SK-N-SH (cell line): ENCODE data around the gene CNTNAP2. TPM values are rescaled to one million over a fixed set of nuclear protein-coding genes. Genes with fewer than 3 reads are reported as not detected.

ENCODE experiments used
- CTCF ChIA-PET: fragments of 300-600, 350-600 bp; formaldehyde crosslinking; extraction: SDS; loops from one replicate; lab custom pipeline; 2021; lab: Yijun Ruan, JAX
- POLR2A ChIA-PET: fragments of 350-600 bp; sonication (Branson Sonifier 250); formaldehyde crosslinking; extraction: SDS; loops from one replicate; lab custom pipeline; 2020; ENCODE audit warnings: antibody characterized with exemption, inconsistent platforms; lab: Yijun Ruan, JAX
- DNase-seq: peaks from one replicate; pipeline ENCODE4 v3.0.0; 2012
- H2AFZ ChIP-seq: fragments of 200-600 bp; sonication (generic); 2 replicates; pipeline ENCODE4 v1.8.1; 2016; ENCODE audit warnings: antibody characterized with exemption, mild to moderate bottlenecking, low read depth
- H3F3A ChIP-seq: fragments of 200-600 bp; sonication (generic); replicated peaks from 2 replicates; pipeline ENCODE3; 2016; ENCODE audit warnings: antibody characterized with exemption, mild to moderate bottlenecking; ENCODE audit not compliant: insufficient read depth
- H3K27ac ChIP-seq, 2 experiments: fragments of 200-500 bp in 1 of 2; fragments of 200-600 bp in 1 of 2; sonication (Bioruptor generic) in 1 of 2; sonication (generic), shearing (Covaris generic) in 1 of 2; 2 replicates each; pipeline versions ENCODE4 v1.5.1 to v1.6.1; 2014 to 2016; ENCODE audit warnings: low read depth in 2 of 2, inconsistent platforms in 1 of 2, low read length in 1 of 2, mild to moderate bottlenecking in 1 of 2, mixed read lengths in 1 of 2
- H3K27me3 ChIP-seq: fragments of 200-600 bp; sonication (generic), shearing (Covaris generic); 2 replicates; pipeline ENCODE4 v1.6.1; 2016; ENCODE audit warnings: mixed run types; ENCODE audit not compliant: insufficient read depth
- H3K36me3 ChIP-seq, 2 experiments: fragments of 200-500 bp in 1 of 2; fragments of 200-600 bp in 1 of 2; sonication (Bioruptor generic) in 1 of 2; sonication (generic) in 1 of 2; replicated peaks in 1 of 2; 2 replicates each; pipeline versions ENCODE3 to v1.5.1; 2014 to 2016; ENCODE audit warnings: low read length in 1 of 2, mild to moderate bottlenecking in 1 of 2; ENCODE audit not compliant: insufficient read depth in 2 of 2, control insufficient read depth in 1 of 2
- H3K4me1 ChIP-seq, 2 experiments: fragments of 200-500 bp in 1 of 2; fragments of 200-600 bp in 1 of 2; sonication (Bioruptor generic) in 1 of 2; sonication (generic), shearing (Covaris generic) in 1 of 2; 2 replicates each; pipeline versions ENCODE4 v1.5.1 to v1.6.1; 2014 to 2016; ENCODE audit warnings: low read depth in 1 of 2, low read length in 1 of 2, mixed run types in 1 of 2; ENCODE audit not compliant: insufficient read depth in 2 of 2, control insufficient read depth in 1 of 2
- H3K4me2 ChIP-seq: fragments of 200-600 bp; sonication (generic), shearing (Covaris generic); 2 replicates; pipeline ENCODE4 v1.6.1; 2017; ENCODE audit warnings: mixed run types
- H3K4me3 ChIP-seq, 2 experiments: fragments of 200-500 bp in 1 of 2; fragments of 200-600 bp in 1 of 2; sonication (Bioruptor generic) in 1 of 2; sonication (generic), shearing (Covaris generic) in 1 of 2; 2 replicates each; pipeline versions ENCODE4 v1.5.1 to v1.8.1; 2014 to 2016; ENCODE audit warnings: low read depth in 2 of 2, inconsistent platforms in 1 of 2, low read length in 1 of 2, mild to moderate bottlenecking in 1 of 2, mixed read lengths in 1 of 2, moderate library complexity in 1 of 2
- H3K79me2 ChIP-seq: fragments of 200-600 bp; sonication (generic); 2 replicates; pipeline ENCODE4 v1.8.1; 2017; ENCODE audit warnings: mild to moderate bottlenecking; ENCODE audit not compliant: insufficient read depth
- H3K9ac ChIP-seq: fragments of 200-600 bp; sonication (generic); 2 replicates; pipeline ENCODE4 v1.6.1; 2017; ENCODE audit warnings: mixed run types
- H3K9me2 ChIP-seq: fragments of 200-600 bp; sonication (generic); 2 replicates; pipeline ENCODE4 v1.6.1; 2017; ENCODE audit warnings: mixed run types
- H3K9me3 ChIP-seq: fragments of 200-600 bp; sonication (generic); 2 replicates; pipeline ENCODE4 v1.6.1; 2017; ENCODE audit warnings: mixed run types, mild to moderate bottlenecking, moderate library complexity
- H4K20me1 ChIP-seq: fragments of 200-600 bp; sonication (generic); 2 replicates; pipeline ENCODE4 v1.6.1; 2017; ENCODE audit warnings: mild to moderate bottlenecking, mixed run types; ENCODE audit not compliant: insufficient read depth
- EZH2phosphoT487 ChIP-seq: fragments of 200-600 bp; sonication (generic); IDR thresholded peaks from 2 replicates; pipeline ENCODE4 v1.6.1; 2017; ENCODE audit warnings: low read depth, mixed run types, mild to moderate bottlenecking, antibody characterized with exemption, moderate library complexity, borderline replicate concordance
- FOXM1 ChIP-seq: IDR thresholded peaks from 2 replicates; pipeline ENCODE4 v1.4.0; 2012; ENCODE audit warnings: low read depth, mild to moderate bottlenecking
- GABPA ChIP-seq: IDR thresholded peaks from 2 replicates; pipeline ENCODE4 v1.4.0; 2012; ENCODE audit warnings: low read depth, mild to moderate bottlenecking
- MEF2A ChIP-seq: IDR thresholded peaks from 2 replicates; pipeline ENCODE4 v1.4.0; 2012; ENCODE audit warnings: low read depth, borderline replicate concordance
- MXI1 ChIP-seq: IDR thresholded peaks from 2 replicates; pipeline ENCODE4 v1.6.1; 2012; ENCODE audit warnings: mild to moderate bottlenecking, low read depth, low read length, improper control_type of control experiment
- NFIC ChIP-seq: IDR thresholded peaks from 2 replicates; pipeline ENCODE4 v1.4.0; 2012; ENCODE audit warnings: borderline replicate concordance
- NRF1 ChIP-seq: IDR thresholded peaks from 2 replicates; pipeline ENCODE4 v1.6.1; 2012; ENCODE audit warnings: low read depth, mild to moderate bottlenecking, low read length
- RAD21 ChIP-seq: IDR thresholded peaks from 2 replicates; pipeline ENCODE4 v1.6.1; 2012; ENCODE audit warnings: mild to moderate bottlenecking, low read length
- RCOR1 ChIP-seq: fragments of 150-350 bp; IDR thresholded peaks from 2 replicates; pipeline ENCODE4 v1.6.1; 2017; ENCODE audit warnings: antibody characterized with exemption, low read length
- RFX5 ChIP-seq: IDR thresholded peaks from 2 replicates; pipeline ENCODE4 v1.6.1; 2012; ENCODE audit warnings: mild to moderate bottlenecking, improper control_type of control experiment, low read length
- RXRA ChIP-seq: IDR thresholded peaks from 2 replicates; pipeline ENCODE4 v1.4.0; 2012; ENCODE audit warnings: low read depth, mild to moderate bottlenecking, borderline replicate concordance
- SIN3A ChIP-seq: IDR thresholded peaks from 2 replicates; pipeline ENCODE4 v1.6.1; 2012; ENCODE audit warnings: low read depth, mild to moderate bottlenecking, low read length, moderate library complexity, borderline replicate concordance
- TCF12 ChIP-seq: IDR thresholded peaks from 2 replicates; pipeline ENCODE4 v1.4.0; 2012
- WGBS: methylation state at CpG from one replicate; pipeline ENCODE4 v1.1.6; 2017; ENCODE audit warnings: low lambda C conversion rate; 5-methylcytosine and 5-hydroxymethylcytosine counted together
- polyA plus RNA-seq, 3 experiments: library from polyadenylated mRNA; depleted of rRNA; stranded (reverse); fragments of >200 nt; gene quantifications; 2 replicates each; pipeline ENCODE4 v1.2.3, GENCODE V29; 2012
- TF ChIP-seq, protein P1 (sequence below): IDR thresholded peaks from 2 replicates; pipeline ENCODE4 v1.4.0; 2012; ENCODE audit warnings: low read depth, borderline replicate concordance
- TF ChIP-seq, protein P2 (sequence below): IDR thresholded peaks from 2 replicates; pipeline ENCODE4; 2012
- TF ChIP-seq, protein P3 (sequence below): IDR thresholded peaks from 2 replicates; pipeline ENCODE4 v1.6.1; 2012; ENCODE audit warnings: mild to moderate bottlenecking, low read depth, low read length, moderate library complexity
- TF ChIP-seq, protein P4 (sequence below): fragments of 150-350 bp; IDR thresholded peaks from 2 replicates; pipeline ENCODE4 v1.6.1; 2017; ENCODE audit warnings: antibody characterized with exemption, low read length, low read depth, borderline replicate concordance

CNTNAP2 gene
- polyA plus RNA-seq, 1 of the 3 experiments (the other 2 are of a cell fraction): 3.4 TPM

- TF ChIP-seq, protein P1, sequence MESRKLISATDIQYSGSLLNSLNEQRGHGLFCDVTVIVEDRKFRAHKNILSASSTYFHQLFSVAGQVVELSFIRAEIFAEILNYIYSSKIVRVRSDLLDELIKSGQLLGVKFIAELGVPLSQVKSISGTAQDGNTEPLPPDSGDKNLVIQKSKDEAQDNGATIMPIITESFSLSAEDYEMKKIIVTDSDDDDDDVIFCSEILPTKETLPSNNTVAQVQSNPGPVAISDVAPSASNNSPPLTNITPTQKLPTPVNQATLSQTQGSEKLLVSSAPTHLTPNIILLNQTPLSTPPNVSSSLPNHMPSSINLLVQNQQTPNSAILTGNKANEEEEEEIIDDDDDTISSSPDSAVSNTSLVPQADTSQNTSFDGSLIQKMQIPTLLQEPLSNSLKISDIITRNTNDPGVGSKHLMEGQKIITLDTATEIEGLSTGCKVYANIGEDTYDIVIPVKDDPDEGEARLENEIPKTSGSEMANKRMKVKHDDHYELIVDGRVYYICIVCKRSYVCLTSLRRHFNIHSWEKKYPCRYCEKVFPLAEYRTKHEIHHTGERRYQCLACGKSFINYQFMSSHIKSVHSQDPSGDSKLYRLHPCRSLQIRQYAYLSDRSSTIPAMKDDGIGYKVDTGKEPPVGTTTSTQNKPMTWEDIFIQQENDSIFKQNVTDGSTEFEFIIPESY: no peak
- TF ChIP-seq, protein P2, sequence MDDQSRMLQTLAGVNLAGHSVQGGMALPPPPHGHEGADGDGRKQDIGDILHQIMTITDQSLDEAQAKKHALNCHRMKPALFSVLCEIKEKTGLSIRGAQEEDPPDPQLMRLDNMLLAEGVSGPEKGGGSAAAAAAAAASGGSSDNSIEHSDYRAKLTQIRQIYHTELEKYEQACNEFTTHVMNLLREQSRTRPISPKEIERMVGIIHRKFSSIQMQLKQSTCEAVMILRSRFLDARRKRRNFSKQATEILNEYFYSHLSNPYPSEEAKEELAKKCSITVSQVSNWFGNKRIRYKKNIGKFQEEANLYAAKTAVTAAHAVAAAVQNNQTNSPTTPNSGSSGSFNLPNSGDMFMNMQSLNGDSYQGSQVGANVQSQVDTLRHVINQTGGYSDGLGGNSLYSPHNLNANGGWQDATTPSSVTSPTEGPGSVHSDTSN: no peak
- TF ChIP-seq, all 33 proteins: peak for 0
These were observed 1469.9 kb downstream of the CNTNAP2 start (continued) for GRCh38 chr7:147586526-147586925.

GRCh38 chr7:147593271-147594057 lies 1476.9 kb downstream of the CNTNAP2 start:
- Histone ChIP-seq H3K4me3 (no peak overlapping the region), H3K9ac (no peak overlapping the region), H3K79me2 (no peaks in the 10 kb centered on the region), H3F3A (no peaks in the 10 kb centered on the region), H3K9me2 (no peaks in the 10 kb centered on the region), H3K27me3 (no peaks in the 10 kb centered on the region), H2AFZ (no peak overlapping the region), H3K4me2 (no peak overlapping the region), H3K4me1 (no peaks in the 10 kb centered on the region; a peak in 3 of 4 replicates), H4K20me1 (no peaks in the 10 kb centered on the region), H3K27ac (no peak overlapping the region), H3K36me3 (no peaks in the 10 kb centered on the region), H3K9me3 (no peaks in the 10 kb centered on the region)
- TF ChIP-seq SIN3A: no peak
- TF ChIP-seq EZH2phosphoT487: no peak
- TF ChIP-seq, protein P3, sequence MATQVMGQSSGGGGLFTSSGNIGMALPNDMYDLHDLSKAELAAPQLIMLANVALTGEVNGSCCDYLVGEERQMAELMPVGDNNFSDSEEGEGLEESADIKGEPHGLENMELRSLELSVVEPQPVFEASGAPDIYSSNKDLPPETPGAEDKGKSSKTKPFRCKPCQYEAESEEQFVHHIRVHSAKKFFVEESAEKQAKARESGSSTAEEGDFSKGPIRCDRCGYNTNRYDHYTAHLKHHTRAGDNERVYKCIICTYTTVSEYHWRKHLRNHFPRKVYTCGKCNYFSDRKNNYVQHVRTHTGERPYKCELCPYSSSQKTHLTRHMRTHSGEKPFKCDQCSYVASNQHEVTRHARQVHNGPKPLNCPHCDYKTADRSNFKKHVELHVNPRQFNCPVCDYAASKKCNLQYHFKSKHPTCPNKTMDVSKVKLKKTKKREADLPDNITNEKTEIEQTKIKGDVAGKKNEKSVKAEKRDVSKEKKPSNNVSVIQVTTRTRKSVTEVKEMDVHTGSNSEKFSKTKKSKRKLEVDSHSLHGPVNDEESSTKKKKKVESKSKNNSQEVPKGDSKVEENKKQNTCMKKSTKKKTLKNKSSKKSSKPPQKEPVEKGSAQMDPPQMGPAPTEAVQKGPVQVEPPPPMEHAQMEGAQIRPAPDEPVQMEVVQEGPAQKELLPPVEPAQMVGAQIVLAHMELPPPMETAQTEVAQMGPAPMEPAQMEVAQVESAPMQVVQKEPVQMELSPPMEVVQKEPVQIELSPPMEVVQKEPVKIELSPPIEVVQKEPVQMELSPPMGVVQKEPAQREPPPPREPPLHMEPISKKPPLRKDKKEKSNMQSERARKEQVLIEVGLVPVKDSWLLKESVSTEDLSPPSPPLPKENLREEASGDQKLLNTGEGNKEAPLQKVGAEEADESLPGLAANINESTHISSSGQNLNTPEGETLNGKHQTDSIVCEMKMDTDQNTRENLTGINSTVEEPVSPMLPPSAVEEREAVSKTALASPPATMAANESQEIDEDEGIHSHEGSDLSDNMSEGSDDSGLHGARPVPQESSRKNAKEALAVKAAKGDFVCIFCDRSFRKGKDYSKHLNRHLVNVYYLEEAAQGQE: no peak
- no peak for TF ChIP-seq MEF2A
- TF ChIP-seq MXI1: no peak
- TF ChIP-seq RCOR1: no peak
- TF ChIP-seq FOXM1: no peak
- TF ChIP-seq GABPA: no peak
- TF ChIP-seq RFX5: no peak
- TF ChIP-seq NFIC: no peak
- TF ChIP-seq RXRA: no peak
- no peak for TF ChIP-seq RAD21
- TF ChIP-seq NRF1: no peak
- no peak for TF ChIP-seq TCF12
- TF ChIP-seq, protein P4, sequence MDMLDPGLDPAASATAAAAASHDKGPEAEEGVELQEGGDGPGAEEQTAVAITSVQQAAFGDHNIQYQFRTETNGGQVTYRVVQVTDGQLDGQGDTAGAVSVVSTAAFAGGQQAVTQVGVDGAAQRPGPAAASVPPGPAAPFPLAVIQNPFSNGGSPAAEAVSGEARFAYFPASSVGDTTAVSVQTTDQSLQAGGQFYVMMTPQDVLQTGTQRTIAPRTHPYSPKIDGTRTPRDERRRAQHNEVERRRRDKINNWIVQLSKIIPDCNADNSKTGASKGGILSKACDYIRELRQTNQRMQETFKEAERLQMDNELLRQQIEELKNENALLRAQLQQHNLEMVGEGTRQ: no peak
- POLR2A ChIA-PET: interaction anchor here (0.6 kb wide), 1 partner anchor 161 kb away, joined by 3 read pairs; no protein-coding TSS in a partner anchor
- no peak for DNase-seq
- CTCF ChIA-PET: interaction anchor here (0.9 to 1.4 kb wide), 2 partner anchors 9 to 161 kb away, joined by 3 to 4 read pairs; no protein-coding TSS in a partner anchor
- WGBS: 80% methylated on average over 2 of the region's 2 CpGs
